AG04450 (cell line): Measurements from ENCODE around the gene ITPK1. TPM values are rescaled to one million over a fixed set of nuclear protein-coding genes. Genes with fewer than 3 reads are reported as not detected.

Experiments used
- CTCF ChIA-PET: fragments of 300-600, 350-600 bp; formaldehyde crosslinking; extraction: SDS; loops from one replicate; lab custom pipeline; 2022; ENCODE audit warnings: antibody characterized with exemption, inconsistent platforms; lab: Charles Lee
- POLR2A ChIA-PET: fragments of 350-600 bp; formaldehyde crosslinking; extraction: SDS; loops from one replicate; lab custom pipeline; 2021; ENCODE audit warnings: antibody characterized with exemption, inconsistent platforms; lab: Yijun Ruan, JAX
- DNase-seq: peaks from one replicate; pipeline ENCODE4 v3.0.0-alpha.2; 2011; ENCODE audit warnings: low read depth, low spot score
- H3K27ac ChIP-seq: one replicate; pipeline ENCODE4 v1.5.1; 2012; ENCODE audit warnings: low read depth, low read length, control low read depth
- H3K27me3 ChIP-seq: one replicate; pipeline ENCODE4 v1.6.0; 2012; ENCODE audit warnings: low read length; ENCODE audit not compliant: control insufficient read depth, insufficient read depth
- H3K4me3 ChIP-seq: 2 replicates; pipeline ENCODE4 v1.5.1; 2011; ENCODE audit warnings: mild to moderate bottlenecking, low read depth, low read length, control low read depth
- H3K9me3 ChIP-seq: 2 replicates; pipeline ENCODE4 v1.5.1; 2012; ENCODE audit warnings: low read length; ENCODE audit not compliant: control insufficient read depth, insufficient read depth
- CTCF ChIP-seq: IDR thresholded peaks from 2 replicates; pipeline ENCODE4 v1.5.1; 2011; ENCODE audit warnings: low read depth, low read length, control low read depth, inconsistent platforms
- polyA plus RNA-seq: library from polyadenylated mRNA; depleted of rRNA; stranded (reverse); fragments of >200 nt; gene quantifications from 2 replicates; pipeline ENCODE4 v1.2.3, GENCODE V29; 2011

Gene ITPK1
- polyA plus RNA-seq, 1 experiment, result 13.6 TPM

- DNase-seq, result no peak
- Histone ChIP-seq H3K9me3 (peaks cover 5% of the 10 kb centered on the region; the same call in 1 of the 2 replicates), H3K27me3 (no peaks in the 10 kb centered on the region), H3K4me3 (no peak overlapping the region), H3K27ac (no peak overlapping the region)
- no peak for TF ChIP-seq CTCF
- CTCF ChIA-PET, result no interaction called here
- POLR2A ChIA-PET, result no interaction called here
Measured at GRCh38 chr14:93002049-93002448, 113.7 kb downstream of the ITPK1 start.

GRCh38 chr14:92998946-92999345 lies 116.8 kb downstream of the ITPK1 start:
- TF ChIP-seq CTCF, result no peak
- H3K27ac ChIP-seq, result no peak overlapping the region
- POLR2A ChIA-PET, result no interaction called here
- CTCF ChIA-PET, result no interaction called here
- no peak for DNase-seq
- H3K4me3 ChIP-seq, result no peak overlapping the region
- H3K27me3 ChIP-seq, result no peaks in the 10 kb centered on the region
- peaks cover 5% of the 10 kb centered on the region; the same call in 1 of the 2 replicates for H3K9me3 ChIP-seq

GRCh38 chr14:92997343-92998061 lies 118.2 kb downstream of the ITPK1 start:
- peaks cover 5% of the 10 kb centered on the region; the same call in 1 of the 2 replicates for H3K9me3 ChIP-seq
- POLR2A ChIA-PET, result no interaction called here
- no peaks in the 10 kb centered on the region for H3K27me3 ChIP-seq
- TF ChIP-seq CTCF, result no peak
- no peak overlapping the region for H3K27ac ChIP-seq
- DNase-seq, result no peak
- CTCF ChIA-PET, result no interaction called here
- H3K4me3 ChIP-seq, result no peak overlapping the region

- no peak overlapping the region for H3K4me3 ChIP-seq
- H3K27ac ChIP-seq, result no peak overlapping the region
- ChIA-PET CTCF (no interaction called here), POLR2A (no interaction called here)
- no peak for DNase-seq
- H3K9me3 ChIP-seq, result peaks cover 5% of the 10 kb centered on the region; the same call in 1 of the 2 replicates
- H3K27me3 ChIP-seq, result no peaks in the 10 kb centered on the region
- TF ChIP-seq CTCF, result no peak
Measured at GRCh38 chr14:92995620-92996019, 120.1 kb downstream of the ITPK1 start.

GRCh38 chr14:92994942-92995341 lies 120.8 kb downstream of the ITPK1 start:
- DNase-seq, result no peak
- ChIA-PET POLR2A (no interaction called here), CTCF (no interaction called here)
- TF ChIP-seq CTCF, result no peak
- H3K4me3 ChIP-seq, result no peak overlapping the region
- peaks cover 5% of the 10 kb centered on the region; the same call in 1 of the 2 replicates for H3K9me3 ChIP-seq
- no peak overlapping the region for H3K27ac ChIP-seq
- no peaks in the 10 kb centered on the region for H3K27me3 ChIP-seq
